Epithelial cell of prostate (primary cell): Measurements from ENCODE around the gene RPUSD2.

Experiments
- DNase-seq: peaks from one replicate; pipeline ENCODE4 v3.0.0-alpha.2; 2011; ENCODE audit warnings: low read depth, low spot score
- H3K27ac ChIP-seq: fragments of 450-650 bp; 2 replicates; pipeline ENCODE4 v1.5.1; 2017; ENCODE audit warnings: mild to moderate bottlenecking

The RPUSD2 gene

GRCh38 chr15:40569129-40569953 is at the start of gene RPUSD2:
RPUSD2 (plus strand) TSS chr15:40569299; CDS start chr15:40569338, 39 bp downstream.
- H3K27ac ChIP-seq, result peak within 1 kb of the TSS; percentile 40
- peak; percentile 44 for DNase-seq

GRCh38 chr15:40523611-40524010 is 45.5 kb upstream of the RPUSD2 start:
- H3K27ac ChIP-seq, result no peak overlapping the region
- DNase-seq, result no peak

GRCh38 chr15:40525855-40526254 is 43.2 kb upstream of the RPUSD2 start:
- H3K27ac ChIP-seq, result no peak overlapping the region
- no peak for DNase-seq

GRCh38 chr15:40528801-40529200 is 40.3 kb upstream of the RPUSD2 start:
- DNase-seq, result no peak
- H3K27ac ChIP-seq, result no peak overlapping the region

GRCh38 chr15:40533763-40534364 is 35.2 kb upstream of the RPUSD2 start:
- H3K27ac ChIP-seq, result no peak overlapping the region
- DNase-seq, result no peak

GRCh38 chr15:40534371-40534770 is 34.7 kb upstream of the RPUSD2 start:
- no peak overlapping the region for H3K27ac ChIP-seq
- no peak for DNase-seq

- no peak for DNase-seq
- no peak overlapping the region for H3K27ac ChIP-seq
These were observed 32.6 kb upstream of the RPUSD2 start for GRCh38 chr15:40536501-40536900.

- DNase-seq, result no peak
- H3K27ac ChIP-seq, result no peak overlapping the region
These were observed 30.1 kb upstream of the RPUSD2 start for GRCh38 chr15:40538976-40539375.

- no peak for DNase-seq
- no peak overlapping the region for H3K27ac ChIP-seq
These were observed 26.0 kb upstream of the RPUSD2 start for GRCh38 chr15:40543082-40543481.

GRCh38 chr15:40543631-40544294 is 25.3 kb upstream of the RPUSD2 start:
- H3K27ac ChIP-seq, result no peak overlapping the region
- DNase-seq, result no peak

GRCh38 chr15:40545457-40545856 is 23.6 kb upstream of the RPUSD2 start:
- no peak overlapping the region for H3K27ac ChIP-seq
- no peak for DNase-seq

- DNase-seq, result no peak
These were observed 20.5 kb upstream of the RPUSD2 start for GRCh38 chr15:40548610-40549009.

GRCh38 chr15:40549894-40550293 is 19.2 kb upstream of the RPUSD2 start:
- no peak overlapping the region for H3K27ac ChIP-seq
- DNase-seq, result no peak

More at GRCh38 chr15:40548610-40549009, 20.5 kb upstream of the RPUSD2 start:
- no peak overlapping the region for H3K27ac ChIP-seq

- no peak overlapping the region for H3K27ac ChIP-seq
- DNase-seq, result no peak
These were observed 18.6 kb upstream of the RPUSD2 start for GRCh38 chr15:40550341-40551037.

GRCh38 chr15:40554161-40554525 is 15.0 kb upstream of the RPUSD2 start:
- no peak for DNase-seq
- H3K27ac ChIP-seq, result no peak overlapping the region

GRCh38 chr15:40555876-40556275 is 13.2 kb upstream of the RPUSD2 start:
- DNase-seq, result no peak
- no peak overlapping the region for H3K27ac ChIP-seq

- H3K27ac ChIP-seq, result no peak overlapping the region
These were observed 10.0 kb upstream of the RPUSD2 start for GRCh38 chr15:40558952-40559742.

GRCh38 chr15:40562691-40563090 is 6.4 kb upstream of the RPUSD2 start:
- H3K27ac ChIP-seq, result no peak overlapping the region
- no peak for DNase-seq

More at GRCh38 chr15:40558952-40559742, 10.0 kb upstream of the RPUSD2 start:
- no peak for DNase-seq

- H3K27ac ChIP-seq, result no peak overlapping the region
- DNase-seq, result no peak
These were observed 5.7 kb upstream of the RPUSD2 start for GRCh38 chr15:40563426-40563825.
